Esophagus muscularis mucosa (tissue), 4 donors: ENCODE results near the gene WNT11. TPM values are rescaled to one million over a fixed set of nuclear protein-coding genes. Genes with fewer than 3 reads are reported as not detected.

Experiments used
- DNase-seq: peaks from one replicate; pipeline ENCODE4 v3.0.0-alpha.2; 2017; ENCODE audit errors: extremely low spot score
- H3K27ac ChIP-seq, 4 donors: fragments of 200-600 bp; sonication (generic); replicated peaks in 1 of 4; 1 replicate in 3 of 4; 2 replicates in 1 of 4; pipeline ENCODE4 v1.5.1; 2016 to 2019; ENCODE audit warnings: mild to moderate bottlenecking in 1 of 4
- H3K27me3 ChIP-seq, 4 donors: fragments of 200-600 bp; sonication (generic); one replicate each; pipeline versions ENCODE4 v1.5.1 to v1.6.0; 2016 to 2019
- H3K36me3 ChIP-seq, 4 donors: fragments of 200-600 bp; sonication (generic); one replicate each; pipeline ENCODE4 v1.5.1; 2016 to 2019
- H3K4me1 ChIP-seq, 4 donors: fragments of 200-600 bp; sonication (generic); one replicate each; pipeline ENCODE4 v1.5.1; 2016 to 2019
- H3K4me3 ChIP-seq, 4 donors: fragments of 200-600 bp; sonication (generic); 1 replicate in 2 of 4; 2 replicates in 2 of 4; pipeline ENCODE4 v1.5.1; 2016 to 2019; ENCODE audit warnings: mild to moderate bottlenecking in 4 of 4, moderate library complexity in 1 of 4
- H3K9me3 ChIP-seq, 4 donors: fragments of 200-600 bp; sonication (generic); 1 replicate in 3 of 4; 2 replicates in 1 of 4; pipeline ENCODE4 v1.5.1; 2016 to 2019
- CTCF ChIP-seq, 3 experiments: fragments of 200-600 bp in 2 of 3; fragments of 450-650 bp in 1 of 3; sonication (generic) in 2 of 3; IDR thresholded peaks; one replicate each; pipeline ENCODE4 v1.5.1; 2017 to 2019; ENCODE audit warnings: antibody characterized with exemption in 3 of 3, mild to moderate bottlenecking in 2 of 3, moderate library complexity in 1 of 3
- EP300 ChIP-seq: sonication (generic); formaldehyde crosslinking; IDR thresholded peaks from one replicate; pipeline ENCODE4 v1.6.1; 2017; ENCODE audit warnings: antibody characterized with exemption
- POLR2A ChIP-seq: fragments of 450-650 bp; IDR thresholded peaks from one replicate; pipeline ENCODE4 v1.6.1; 2017; ENCODE audit warnings: antibody characterized with exemption, moderate library complexity, mild to moderate bottlenecking, low read depth
- POLR2AphosphoS5 ChIP-seq, 2 donors: sonication (generic); formaldehyde crosslinking; IDR thresholded peaks; one replicate each; pipeline ENCODE4 v1.6.1; 2017; ENCODE audit warnings: antibody characterized with exemption in 2 of 2
- WGBS: methylation state at CpG from one replicate; pipeline ENCODE4 v1.1.5; 2018; 5-methylcytosine and 5-hydroxymethylcytosine counted together
- intact Hi-C: fragments of 100-400 bp; cut with DNase I; formaldehyde crosslinking; loops from one replicate; pipeline ENCODE4 v1.15.1; 2023
- total RNA-seq, 4 donors: library from RNA; depleted of rRNA; stranded (reverse); fragments of >200 nt; gene quantifications; one replicate each; pipeline versions ENCODE4 v1.1.0 to v1.2.1, GENCODE V29; 2016

WNT11 gene
- total RNA-seq, 4 donors from 2014 or later = 3.7 to 11.0 (median 7.7) TPM

GRCh38 chr11:76237000-76237649 lies 30.8 kb upstream of the WNT11 start:
- Histone ChIP-seq H3K27ac (no peak overlapping the region), H3K4me3 (peak overlapping the region in 1 of 4 donors; percentile 76), H3K36me3 (no peaks in the 10 kb centered on the region), H3K9me3 (no peaks in the 10 kb centered on the region), H3K27me3 (no peaks in the 10 kb centered on the region), H3K4me1 (peaks cover 8 to 22% (median 20%) of the 10 kb centered on the region in 4 donors)
- TF ChIP-seq EP300 (no peak), POLR2AphosphoS5 (IDR thresholded peaks at IDR 0.05) (no peak), CTCF (IDR thresholded peaks at IDR 0.05) (no peak), POLR2A (no peak)
- intact Hi-C loops = no loop called here
- WGBS = 90% methylated on average over 8 of the region's 8 CpGs
- no peak for DNase-seq

GRCh38 chr11:76236092-76236999 lies 30.0 kb upstream of the WNT11 start:
- DNase-seq = no peak
- WGBS = 5% methylated on average over 21 of the region's 44 CpGs
- TF ChIP-seq CTCF (IDR thresholded peaks at IDR 0.05) (no peak), POLR2A (no peak), EP300 (no peak), POLR2AphosphoS5 (IDR thresholded peaks at IDR 0.05) (no peak)
- Histone ChIP-seq H3K4me1 (peaks cover 8 to 22% (median 20%) of the 10 kb centered on the region in 4 donors), H3K9me3 (no peaks in the 10 kb centered on the region), H3K36me3 (no peaks in the 10 kb centered on the region), H3K4me3 (peak overlapping the region; percentile 63 to 91 (median 78)), H3K27ac (peak overlapping the region; percentile 82 to 93 (median 83)), H3K27me3 (no peaks in the 10 kb centered on the region)
- intact Hi-C loops = no loop called here

- no peaks in the 10 kb centered on the region for H3K9me3 ChIP-seq
- peak; percentile 99 for DNase-seq
- TF ChIP-seq POLR2AphosphoS5 (IDR thresholded peaks at IDR 0.05) (peak; percentile 60 to 75), EP300 (no peak), CTCF (IDR thresholded peaks at IDR 0.05) (peak in 1 of 3 experiments; percentile 5)
- H3K4me3 ChIP-seq = peak overlapping the region; percentile 63 to 91 (median 78)
- no peaks in the 10 kb centered on the region for H3K36me3 ChIP-seq
- intact Hi-C loops = no loop called here
- no peaks in the 10 kb centered on the region for H3K27me3 ChIP-seq
- WGBS = under 1% methylated on average over 59 of the region's 65 CpGs
- peak overlapping the region; percentile 82 to 93 (median 83) for H3K27ac ChIP-seq
- H3K4me1 ChIP-seq = peaks cover 8 to 22% (median 20%) of the 10 kb centered on the region in 4 donors
Measured at GRCh38 chr11:76235233-76236091, 29.2 kb upstream of the WNT11 start.

- Histone ChIP-seq H3K27me3 (no peaks in the 10 kb centered on the region), H3K36me3 (no peaks in the 10 kb centered on the region), H3K4me3 (peak overlapping the region; percentile 63 to 91 (median 78)), H3K9me3 (no peaks in the 10 kb centered on the region), H3K4me1 (peaks cover 8 to 22% (median 20%) of the 10 kb centered on the region in 4 donors), H3K27ac (peak overlapping the region; percentile 82 to 93 (median 83))
- intact Hi-C loops = no loop called here
- DNase-seq = no peak
- WGBS = 10% methylated on average over 15 of the region's 38 CpGs
- TF ChIP-seq CTCF (IDR thresholded peaks at IDR 0.05) = peak in 1 of 3 experiments; percentile 35
- TF ChIP-seq POLR2AphosphoS5 (IDR thresholded peaks at IDR 0.05) = peak; percentile 19 to 53
- TF ChIP-seq EP300 = no peak
- no peak for TF ChIP-seq POLR2A
Measured at GRCh38 chr11:76234416-76235232, 28.3 kb upstream of the WNT11 start.
